IMR-90 (cell line): ENCODE measurements around the gene SPRED2. TPM values are rescaled to one million over a fixed set of nuclear protein-coding genes. Genes with fewer than 3 reads are reported as not detected.

Source experiments
- ATAC-seq: fragments of 200-7000 bp; cut with Tn5 transposase; 2 replicates; pipeline ENCODE4 v1.9.1; 2020; ENCODE audit warnings: low read depth, mild to moderate bottlenecking, moderate library complexity
- BruUV-seq: library from RNA; stranded (reverse); fragments of 400-500 nt; replicated peaks from 2 replicates; lab custom pipeline; 2021; lab: Mats Ljungman, UMichigan
- CTCF ChIA-PET: fragments of 300-600 bp; formaldehyde crosslinking; extraction: SDS; loops from one replicate; lab custom pipeline; 2021; ENCODE audit warnings: antibody characterized with exemption; lab: Yijun Ruan, JAX
- POLR2A ChIA-PET: fragments of 300-600 bp; sonication (Branson Sonifier 250); formaldehyde crosslinking; loops from one replicate; lab custom pipeline; 2022; ENCODE audit warnings: antibody characterized with exemption; ENCODE audit not compliant: unreplicated experiment; lab: Charles Lee
- DNase-seq: peaks from one replicate; pipeline ENCODE4 v3.0.0; 2013
- H2AFZ ChIP-seq: replicated peaks from 2 replicates; pipeline ENCODE3; 2013; ENCODE audit warnings: low read length, mild to moderate bottlenecking; ENCODE audit not compliant: poor library complexity
- H2AK5ac ChIP-seq: 2 replicates; pipeline ENCODE4 v1.6.1; 2013; ENCODE audit warnings: low read depth, low read length, inconsistent platforms
- H2AK9ac ChIP-seq: replicated peaks from 2 replicates; pipeline ENCODE3; 2013; ENCODE audit warnings: mild to moderate bottlenecking, low read depth, low read length, moderate library complexity; ENCODE audit not compliant: poor library complexity
- H2BK120ac ChIP-seq: 2 replicates; pipeline ENCODE4 v1.6.1; 2013; ENCODE audit warnings: low read depth, low read length, inconsistent platforms
- H2BK15ac ChIP-seq: 3 replicates; pipeline ENCODE4 v1.6.1; 2013; ENCODE audit warnings: low read depth, low read length, inconsistent platforms
- H2BK20ac ChIP-seq: 2 replicates; pipeline ENCODE4 v1.6.1; 2013; ENCODE audit warnings: low read depth, mild to moderate bottlenecking, inconsistent platforms, low read length, moderate library complexity
- H2BK5ac ChIP-seq: 2 replicates; pipeline ENCODE4 v1.6.1; 2013; ENCODE audit warnings: mild to moderate bottlenecking, low read depth, low read length, inconsistent platforms; ENCODE audit not compliant: poor library complexity, severe bottlenecking
- H3K14ac ChIP-seq: replicated peaks from 2 replicates; pipeline ENCODE4 v1.6.1; 2013; ENCODE audit warnings: low read depth, low read length, inconsistent platforms
- H3K18ac ChIP-seq: 2 replicates; pipeline ENCODE4 v1.6.1; 2013; ENCODE audit warnings: low read depth, low read length, control low read depth
- H3K23ac ChIP-seq: 2 replicates; pipeline ENCODE4 v1.6.1; 2013; ENCODE audit warnings: low read depth, low read length, inconsistent platforms
- H3K27ac ChIP-seq: 2 replicates; pipeline ENCODE4 v1.5.1; 2013; ENCODE audit warnings: mild to moderate bottlenecking, control low read depth, low read length; ENCODE audit not compliant: insufficient read depth
- H3K27me3 ChIP-seq: 2 replicates; pipeline ENCODE4 v1.6.1; 2013; ENCODE audit warnings: low read length; ENCODE audit not compliant: control insufficient read depth, insufficient read depth
- H3K36me3 ChIP-seq: 2 replicates; pipeline ENCODE4 v1.6.1; 2013; ENCODE audit warnings: low read length, mixed read lengths; ENCODE audit not compliant: control insufficient read depth, insufficient read depth
- H3K4ac ChIP-seq: 2 replicates; pipeline ENCODE4 v1.6.1; 2013; ENCODE audit warnings: low read depth, low read length, inconsistent platforms
- H3K4me1 ChIP-seq: 2 replicates; pipeline ENCODE4 v1.6.1; 2013; ENCODE audit warnings: low read length, mixed read lengths; ENCODE audit not compliant: control insufficient read depth, insufficient read depth
- H3K4me2 ChIP-seq: 2 replicates; pipeline ENCODE4 v1.6.1; 2013; ENCODE audit warnings: low read depth, mild to moderate bottlenecking, control low read depth, low read length, moderate library complexity
- H3K4me3 ChIP-seq: 2 replicates; pipeline ENCODE4 v1.5.1; 2013; ENCODE audit warnings: low read depth, mild to moderate bottlenecking, control low read depth, low read length, moderate library complexity; ENCODE audit not compliant: insufficient read depth
- H3K56ac ChIP-seq: 2 replicates; pipeline ENCODE4 v1.6.1; 2013; ENCODE audit warnings: low read length, inconsistent platforms; ENCODE audit not compliant: insufficient read depth; ENCODE audit errors: extremely low read depth
- H3K79me1 ChIP-seq, 2 experiments: 2 replicates each; pipeline ENCODE4 v1.6.1; 2013; ENCODE audit warnings: low read length in 2 of 2, inconsistent platforms in 1 of 2, low read depth in 1 of 2
- H3K9ac ChIP-seq: 2 replicates; pipeline ENCODE4 v1.6.1; 2013; ENCODE audit warnings: low read depth, low read length, control low read depth
- H3K9me1 ChIP-seq: 2 replicates; pipeline ENCODE4 v1.6.1; 2013; ENCODE audit warnings: low read length, inconsistent platforms; ENCODE audit not compliant: insufficient read depth
- H3K9me3 ChIP-seq: 2 replicates; pipeline ENCODE4 v1.6.1; 2013; ENCODE audit warnings: low read length; ENCODE audit not compliant: control insufficient read depth, insufficient read depth
- H4K20me1 ChIP-seq: 2 replicates; pipeline ENCODE4 v1.6.1; 2013; ENCODE audit warnings: low read length, inconsistent platforms; ENCODE audit not compliant: insufficient read depth
- H4K5ac ChIP-seq: 2 replicates; pipeline ENCODE4 v1.6.1; 2013; ENCODE audit warnings: mild to moderate bottlenecking, low read depth, low read length, control low read depth
- H4K8ac ChIP-seq, 2 experiments: 2 replicates each; pipeline ENCODE4 v1.6.1; 2013; ENCODE audit warnings: low read depth in 2 of 2, low read length in 2 of 2, control low read depth in 1 of 2, inconsistent platforms in 1 of 2
- H4K91ac ChIP-seq: 2 replicates; pipeline ENCODE4 v1.6.1; 2013; ENCODE audit warnings: low read depth, low read length, inconsistent platforms; ENCODE audit not compliant: insufficient read depth
- CEBPB ChIP-seq: IDR thresholded peaks from 2 replicates; pipeline ENCODE4 v1.6.1; 2012; ENCODE audit warnings: low read depth, low read length, improper control_type of control experiment
- FOS ChIP-seq: fragments of 150-350 bp; IDR thresholded peaks from 2 replicates; pipeline ENCODE4 v1.6.1; 2016; ENCODE audit warnings: low read depth, low read length
- NFE2L2 ChIP-seq: fragments of 150-350 bp; IDR thresholded peaks from 2 replicates; pipeline ENCODE4 v1.6.1; 2016; ENCODE audit warnings: low read depth, mild to moderate bottlenecking, low read length
- WGBS, 2 experiments: methylation state at CpG; one replicate each; pipeline versions ENCODE4 v1.1.5 to v1.1.7; 2013; ENCODE audit warnings: missing lambda C conversion rate in 2 of 2; ENCODE audit not compliant: insufficient read length in 1 of 2; ENCODE audit errors: extremely low coverage in 2 of 2; 5-methylcytosine and 5-hydroxymethylcytosine counted together
- dilution Hi-C: fragments of 300-500 bp; cut with HindIII; formaldehyde crosslinking; loops from one replicate; pipeline ENCODE4 v1.14.3; 2018; ENCODE audit warnings: low sequenced_read_pairs; ENCODE audit not compliant: unreplicated experiment
- in situ Hi-C: fragments of 300-500 bp; cut with MboI; formaldehyde crosslinking; loops from 3 replicates; pipeline ENCODE4 v1.14.3; 2019; ENCODE audit warnings: low sequenced_read_pairs, inconsistent platforms, mixed read lengths
- intact Hi-C: fragments of 100-400 bp; cut with micrococcal nuclease; formaldehyde crosslinking; loops from 2 replicates; pipeline ENCODE4 v1.10.0; 2022
- polyA plus RNA-seq, 3 experiments: library from polyadenylated mRNA; depleted of rRNA; stranded (reverse); fragments of >200 nt; gene quantifications; 2 replicates each; pipeline ENCODE4 v1.2.3, GENCODE V29; 2012; ENCODE audit warnings: low replicate concordance in 1 of 3
- total RNA-seq: library from RNA; depleted of rRNA; stranded (reverse); fragments of >200 nt; gene quantifications from 2 replicates; pipeline ENCODE4 v1.2.3, GENCODE V29; 2012

The SPRED2 gene
- total and polyA plus RNA-seq, 2 of the 4 experiments (the other 2 are of a cell fraction): 4.8 to 18.7 TPM

GRCh38 chr2:65396348-65397026 lies 35.9 kb downstream of the SPRED2 start:
- no peak for TF ChIP-seq FOS
- no peak for TF ChIP-seq NFE2L2
- peak; percentile 41; the same call in 1 of the 2 replicates for TF ChIP-seq CEBPB
- peaks cover 64% of the 10 kb centered on the region for H4K20me1 ChIP-seq
- no TSS peak for BruUV-seq
- in situ Hi-C loops (no loop called here), intact Hi-C loops (loop anchor here (1.0 kb wide), 1 partner anchor 29 kb away; no protein-coding TSS in a partner anchor), dilution Hi-C loops (no loop called here)
- no peak overlapping the region for H3K27ac ChIP-seq
- ATAC-seq (peak; percentile 91), DNase-seq (peak; percentile 57)
- H2BK120ac ChIP-seq: no peak overlapping the region
- no peak overlapping the region for H3K14ac ChIP-seq
- H3K4me3 ChIP-seq: no peak overlapping the region
- CTCF ChIA-PET: interaction anchor here (0.5 kb wide), 1 partner anchor 1963 kb away, joined by 3 read pairs; no protein-coding TSS in a partner anchor
- WGBS, 2 experiments: no CpG with 5 or more reads among the region's 7 CpGs
- peak overlapping the region; percentile 14; the same call in 1 of the 2 replicates for H3K4me2 ChIP-seq
- H2AK5ac ChIP-seq: peak overlapping the region; percentile 3; the same call in 1 of the 2 replicates
- no peak overlapping the region for H3K4ac ChIP-seq
- no peak overlapping the region for H3K56ac ChIP-seq
- peaks cover 11% of the 10 kb centered on the region for H3K4me1 ChIP-seq
- H3K36me3 ChIP-seq: no peaks in the 10 kb centered on the region
- H2BK5ac ChIP-seq: no peak overlapping the region
- no peak overlapping the region for H4K5ac ChIP-seq
- no peak overlapping the region for H2AK9ac ChIP-seq
- H3K9me3 ChIP-seq: no peaks in the 10 kb centered on the region
- H3K27me3 ChIP-seq: no peaks in the 10 kb centered on the region
- no peak overlapping the region for H3K23ac ChIP-seq
- H4K91ac ChIP-seq: peak overlapping the region; percentile 20; the same call in 1 of the 2 replicates
- POLR2A ChIA-PET: no interaction called here
- H2BK15ac ChIP-seq: no peak overlapping the region
- H2AFZ ChIP-seq: no peak overlapping the region
- peaks cover 34 to 79% of the 10 kb centered on the region in 2 experiments for H3K79me1 ChIP-seq
- peaks cover 23% of the 10 kb centered on the region; the same call in 1 of the 2 replicates for H3K9me1 ChIP-seq
- no peak overlapping the region for H2BK20ac ChIP-seq
- no peak overlapping the region; the same call in 1 of the 2 replicates for H3K18ac ChIP-seq
- H3K9ac ChIP-seq: no peak overlapping the region
- no peak overlapping the region for H4K8ac ChIP-seq
